Vagina (tissue), 2 donors: ENCODE results near the gene FADS6.

Experiments
- POLR2A ChIP-seq, 2 donors: fragments of 450-650 bp; IDR thresholded peaks; one replicate each; pipeline ENCODE4 v1.6.1; 2017; ENCODE audit warnings: antibody characterized with exemption in 2 of 2, mild to moderate bottlenecking in 2 of 2, moderate library complexity in 2 of 2
- TF ChIP-seq, protein P1 (sequence below), 3 experiments: fragments of 450-650 bp in 2 of 3; fragments of 200-600 bp in 1 of 3; sonication (generic) in 1 of 3; IDR thresholded peaks; one replicate each; pipeline ENCODE4 v1.5.1; 2017 to 2019; ENCODE audit warnings: antibody characterized with exemption in 3 of 3, mild to moderate bottlenecking in 2 of 3, moderate library complexity in 2 of 3

DNA sequence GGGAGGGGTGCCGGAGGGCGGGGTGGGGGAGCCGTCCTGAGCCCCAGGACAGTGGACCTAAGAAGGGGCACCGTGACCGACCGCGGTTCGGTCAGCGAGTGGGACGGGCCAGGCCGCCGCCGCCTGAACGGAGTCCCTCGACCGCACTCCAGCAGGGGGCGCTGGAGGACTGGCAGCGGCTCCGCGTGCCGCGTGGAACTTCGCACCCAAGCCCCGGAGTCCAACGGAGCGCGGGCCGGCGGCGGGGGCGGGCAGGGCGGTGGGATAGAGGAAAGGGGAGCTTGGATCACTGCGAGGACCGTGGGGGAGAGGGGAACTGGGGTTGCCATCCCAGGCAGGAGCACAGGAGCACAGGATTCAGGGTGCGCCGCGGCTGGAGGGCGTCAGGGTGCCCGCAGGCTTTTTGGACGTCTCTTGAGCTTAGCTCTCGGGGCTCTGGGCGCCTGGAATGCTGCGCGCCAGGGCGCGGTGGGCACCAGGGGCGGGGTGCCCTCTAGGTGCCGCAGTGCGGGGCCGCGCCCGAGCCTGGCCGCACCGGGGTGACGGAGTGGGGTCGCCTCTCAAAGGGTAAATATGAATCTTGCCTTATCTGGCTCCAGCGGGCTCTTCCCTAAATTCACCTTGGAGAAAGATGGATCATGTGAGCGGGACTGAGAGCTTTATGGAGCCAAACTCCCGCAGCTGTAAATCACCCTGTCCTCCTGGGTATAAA, 30.3 kb upstream of the FADS6 start:
- TF ChIP-seq, protein P1, sequence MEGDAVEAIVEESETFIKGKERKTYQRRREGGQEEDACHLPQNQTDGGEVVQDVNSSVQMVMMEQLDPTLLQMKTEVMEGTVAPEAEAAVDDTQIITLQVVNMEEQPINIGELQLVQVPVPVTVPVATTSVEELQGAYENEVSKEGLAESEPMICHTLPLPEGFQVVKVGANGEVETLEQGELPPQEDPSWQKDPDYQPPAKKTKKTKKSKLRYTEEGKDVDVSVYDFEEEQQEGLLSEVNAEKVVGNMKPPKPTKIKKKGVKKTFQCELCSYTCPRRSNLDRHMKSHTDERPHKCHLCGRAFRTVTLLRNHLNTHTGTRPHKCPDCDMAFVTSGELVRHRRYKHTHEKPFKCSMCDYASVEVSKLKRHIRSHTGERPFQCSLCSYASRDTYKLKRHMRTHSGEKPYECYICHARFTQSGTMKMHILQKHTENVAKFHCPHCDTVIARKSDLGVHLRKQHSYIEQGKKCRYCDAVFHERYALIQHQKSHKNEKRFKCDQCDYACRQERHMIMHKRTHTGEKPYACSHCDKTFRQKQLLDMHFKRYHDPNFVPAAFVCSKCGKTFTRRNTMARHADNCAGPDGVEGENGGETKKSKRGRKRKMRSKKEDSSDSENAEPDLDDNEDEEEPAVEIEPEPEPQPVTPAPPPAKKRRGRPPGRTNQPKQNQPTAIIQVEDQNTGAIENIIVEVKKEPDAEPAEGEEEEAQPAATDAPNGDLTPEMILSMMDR (IDR thresholded peaks at IDR 0.05): peak in 2 of 3 experiments; percentile 34 to 61
- no peak for TF ChIP-seq POLR2A (IDR thresholded peaks at IDR 0.05)
